ENCODE measurements around the gene IL22RA1.

GRCh38 chr1:24110642-24111261, 32.2 kb downstream of the IL22RA1 start:
- TF ChIP-seq, protein P1, sequence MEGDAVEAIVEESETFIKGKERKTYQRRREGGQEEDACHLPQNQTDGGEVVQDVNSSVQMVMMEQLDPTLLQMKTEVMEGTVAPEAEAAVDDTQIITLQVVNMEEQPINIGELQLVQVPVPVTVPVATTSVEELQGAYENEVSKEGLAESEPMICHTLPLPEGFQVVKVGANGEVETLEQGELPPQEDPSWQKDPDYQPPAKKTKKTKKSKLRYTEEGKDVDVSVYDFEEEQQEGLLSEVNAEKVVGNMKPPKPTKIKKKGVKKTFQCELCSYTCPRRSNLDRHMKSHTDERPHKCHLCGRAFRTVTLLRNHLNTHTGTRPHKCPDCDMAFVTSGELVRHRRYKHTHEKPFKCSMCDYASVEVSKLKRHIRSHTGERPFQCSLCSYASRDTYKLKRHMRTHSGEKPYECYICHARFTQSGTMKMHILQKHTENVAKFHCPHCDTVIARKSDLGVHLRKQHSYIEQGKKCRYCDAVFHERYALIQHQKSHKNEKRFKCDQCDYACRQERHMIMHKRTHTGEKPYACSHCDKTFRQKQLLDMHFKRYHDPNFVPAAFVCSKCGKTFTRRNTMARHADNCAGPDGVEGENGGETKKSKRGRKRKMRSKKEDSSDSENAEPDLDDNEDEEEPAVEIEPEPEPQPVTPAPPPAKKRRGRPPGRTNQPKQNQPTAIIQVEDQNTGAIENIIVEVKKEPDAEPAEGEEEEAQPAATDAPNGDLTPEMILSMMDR (conservative IDR thresholded peaks at IDR 0.05; ENCODE audit: low read depth, low read length) = no peak
- no peak for TF ChIP-seq EZH2 (IDR thresholded peaks at IDR 0.05; ENCODE audit: low read length, unreplicated experiment)
- no peak for TF ChIP-seq EZH2phosphoT487 (IDR thresholded peaks at IDR 0.05; ENCODE audit: borderline replicate concordance, low read length)

Data from PC-3 (cell line).